Measurements from ENCODE around the gene ST6GAL1.
"Not testable (repeated sequence)": the region's sequence is repeated elsewhere in the genome, so short reads cannot be mapped to it uniquely, and the experiment has no call there.

ST6GAL1 gene

DNA sequence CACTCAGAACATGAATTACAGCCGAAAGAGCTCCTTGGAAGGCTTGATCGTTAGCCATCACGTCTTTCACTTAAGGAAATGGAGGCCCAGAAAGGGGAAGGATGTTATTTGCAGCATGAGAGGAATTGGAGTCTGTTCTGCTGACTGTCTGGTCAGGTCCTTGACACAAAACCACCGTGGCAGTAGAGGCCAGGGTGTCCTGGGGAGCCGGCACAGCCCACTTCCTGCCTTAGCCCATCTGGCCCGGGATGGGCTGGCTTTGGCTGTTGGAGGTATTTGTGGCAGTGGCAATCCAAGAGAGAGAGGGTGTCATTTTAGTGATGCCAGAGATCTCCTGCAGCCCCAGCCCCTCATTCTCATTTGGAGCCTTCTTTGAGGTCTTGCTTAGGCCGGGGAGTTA is 37.4 kb downstream of the ST6GAL1 start:
- TF ChIP-seq, protein P1, sequence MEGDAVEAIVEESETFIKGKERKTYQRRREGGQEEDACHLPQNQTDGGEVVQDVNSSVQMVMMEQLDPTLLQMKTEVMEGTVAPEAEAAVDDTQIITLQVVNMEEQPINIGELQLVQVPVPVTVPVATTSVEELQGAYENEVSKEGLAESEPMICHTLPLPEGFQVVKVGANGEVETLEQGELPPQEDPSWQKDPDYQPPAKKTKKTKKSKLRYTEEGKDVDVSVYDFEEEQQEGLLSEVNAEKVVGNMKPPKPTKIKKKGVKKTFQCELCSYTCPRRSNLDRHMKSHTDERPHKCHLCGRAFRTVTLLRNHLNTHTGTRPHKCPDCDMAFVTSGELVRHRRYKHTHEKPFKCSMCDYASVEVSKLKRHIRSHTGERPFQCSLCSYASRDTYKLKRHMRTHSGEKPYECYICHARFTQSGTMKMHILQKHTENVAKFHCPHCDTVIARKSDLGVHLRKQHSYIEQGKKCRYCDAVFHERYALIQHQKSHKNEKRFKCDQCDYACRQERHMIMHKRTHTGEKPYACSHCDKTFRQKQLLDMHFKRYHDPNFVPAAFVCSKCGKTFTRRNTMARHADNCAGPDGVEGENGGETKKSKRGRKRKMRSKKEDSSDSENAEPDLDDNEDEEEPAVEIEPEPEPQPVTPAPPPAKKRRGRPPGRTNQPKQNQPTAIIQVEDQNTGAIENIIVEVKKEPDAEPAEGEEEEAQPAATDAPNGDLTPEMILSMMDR (IDR thresholded peaks at IDR 0.05; ENCODE audit: unreplicated experiment in 3 of 3), result no peak
- Mint-ChIP-seq H3K4me1 (peaks cover 23% of the 10 kb centered on the region), H3K4me3 (no peak overlapping the region), H3K9me3 (no peaks in the 10 kb centered on the region), H3K36me3 (ENCODE audit: low read depth) (peaks cover 57% of the 10 kb centered on the region), H3K27ac (no peak overlapping the region), H3K27me3 (ENCODE audit: low read depth) (no peaks in the 10 kb centered on the region)

DNA sequence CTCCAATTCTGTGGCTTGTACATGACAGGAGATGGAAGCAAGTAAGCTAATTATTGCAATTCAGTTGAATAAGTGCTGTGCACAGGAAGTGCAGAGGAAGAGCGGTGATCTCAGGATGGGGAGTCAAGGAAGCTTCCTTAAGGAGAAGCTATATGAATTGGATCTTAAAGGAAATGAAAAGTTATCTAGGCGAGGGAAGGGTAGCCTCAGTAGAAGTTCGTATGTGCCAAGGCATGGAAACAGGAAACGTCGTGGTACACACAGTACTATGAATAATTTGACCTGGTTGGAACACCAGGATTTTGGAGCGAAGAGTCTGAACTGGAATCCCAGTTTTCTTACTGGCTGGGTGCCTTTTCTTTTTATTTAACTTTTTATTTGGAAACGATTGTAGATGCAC is 39.3 kb downstream of the ST6GAL1 start:
- peaks cover 3% of the 10 kb centered on the region for H3K27me3 Mint-ChIP-seq (ENCODE audit: low read depth)
- H3K36me3 Mint-ChIP-seq (ENCODE audit: low read depth), result peaks cover 67% of the 10 kb centered on the region
- peaks cover 34% of the 10 kb centered on the region for H3K4me1 Mint-ChIP-seq
- no peak overlapping the region for H3K4me3 Mint-ChIP-seq
- H3K27ac Mint-ChIP-seq, result no peak overlapping the region
- TF ChIP-seq, protein P1 (IDR thresholded peaks at IDR 0.05; ENCODE audit: unreplicated experiment in 3 of 3), result no peak
- no peaks in the 10 kb centered on the region for H3K9me3 Mint-ChIP-seq

DNA sequence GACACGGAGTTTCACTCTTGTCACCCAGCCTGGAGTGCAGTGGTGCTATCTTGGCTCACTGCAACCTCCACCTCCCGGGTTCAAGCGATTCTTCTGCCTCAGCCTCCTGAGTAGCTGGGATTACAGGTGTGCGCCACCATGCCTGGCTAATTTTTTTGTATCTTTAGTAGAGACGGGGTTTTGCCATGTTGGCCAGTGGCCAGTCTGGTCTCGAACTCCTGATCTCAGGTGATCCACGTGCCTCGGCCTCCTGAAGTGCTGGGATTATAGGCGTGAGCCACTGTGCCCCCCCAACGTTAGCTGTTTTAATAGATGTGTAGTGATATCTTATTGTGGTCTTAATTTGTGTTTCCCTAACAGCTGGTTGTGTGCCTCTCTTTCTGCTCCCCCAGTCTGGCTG is 40.8 kb downstream of the ST6GAL1 start:
- not testable (repeated sequence) for H3K4me3 Mint-ChIP-seq; H3K9me3 Mint-ChIP-seq; H3K27me3 Mint-ChIP-seq (ENCODE audit: low read depth)
- H3K27ac Mint-ChIP-seq, result peak overlapping the region in 1 of 3 experiments; percentile 56
- H3K4me1 Mint-ChIP-seq, result peaks cover 39% of the 10 kb centered on the region
- peaks cover 78% of the 10 kb centered on the region for H3K36me3 Mint-ChIP-seq (ENCODE audit: low read depth)

DNA sequence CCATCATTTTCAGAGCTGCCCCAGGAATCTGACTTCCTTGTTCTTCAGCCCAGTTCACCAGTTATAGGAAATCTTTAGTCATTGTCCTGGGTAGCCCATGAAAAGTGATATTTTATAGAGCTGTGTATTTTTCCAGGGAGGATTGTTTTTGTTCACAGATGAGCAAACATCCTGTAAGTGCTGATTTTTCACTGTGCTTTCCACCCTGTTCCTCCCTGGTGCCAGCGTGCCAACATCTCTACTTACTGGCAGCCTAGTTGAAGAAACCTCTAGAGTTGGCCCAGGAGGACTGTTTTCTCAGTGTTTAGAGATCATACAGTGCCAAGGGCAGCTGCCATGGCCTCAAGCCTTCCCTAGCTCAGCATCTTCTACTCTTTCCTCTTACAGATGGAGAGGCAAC is 41.3 kb downstream of the ST6GAL1 start:
- Mint-ChIP-seq H3K27ac (peak overlapping the region; percentile 9 to 56 (median 19)), H3K36me3 (ENCODE audit: low read depth) (peaks cover 77% of the 10 kb centered on the region), H3K27me3 (ENCODE audit: low read depth) (peaks cover 3% of the 10 kb centered on the region), H3K9me3 (no peaks in the 10 kb centered on the region), H3K4me1 (peaks cover 36% of the 10 kb centered on the region), H3K4me3 (no peak overlapping the region)
- TF ChIP-seq, protein P1 (IDR thresholded peaks at IDR 0.05; ENCODE audit: unreplicated experiment in 3 of 3), result no peak

DNA sequence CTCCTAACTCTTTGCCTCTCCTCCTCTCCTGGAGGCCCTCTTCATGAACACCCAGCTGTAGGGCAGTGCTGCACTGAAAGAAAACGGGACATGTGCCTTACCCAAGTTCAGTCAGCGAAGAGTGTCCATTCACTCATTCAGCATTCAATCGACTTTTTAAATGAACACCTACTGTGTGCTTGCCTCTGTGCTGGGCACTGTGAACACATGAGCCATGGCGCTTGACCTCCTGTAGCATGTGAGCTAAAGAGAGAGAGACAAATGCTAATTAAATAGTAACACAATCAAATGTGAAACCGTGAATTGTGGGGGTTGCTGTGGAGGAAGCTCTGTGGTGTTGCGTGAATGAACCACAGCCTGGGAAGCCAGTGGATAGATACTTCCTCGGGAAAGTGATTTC is 43.4 kb downstream of the ST6GAL1 start:
- Mint-ChIP-seq H3K27me3 (ENCODE audit: low read depth) (peaks cover 3% of the 10 kb centered on the region), H3K4me1 (peaks cover 46% of the 10 kb centered on the region), H3K36me3 (ENCODE audit: low read depth) (peaks cover 68% of the 10 kb centered on the region), H3K4me3 (no peak overlapping the region), H3K9me3 (no peaks in the 10 kb centered on the region), H3K27ac (peak overlapping the region in 1 of 3 experiments; percentile 11)
- TF ChIP-seq, protein P1 (IDR thresholded peaks at IDR 0.05; ENCODE audit: unreplicated experiment in 3 of 3), result no peak

DNA sequence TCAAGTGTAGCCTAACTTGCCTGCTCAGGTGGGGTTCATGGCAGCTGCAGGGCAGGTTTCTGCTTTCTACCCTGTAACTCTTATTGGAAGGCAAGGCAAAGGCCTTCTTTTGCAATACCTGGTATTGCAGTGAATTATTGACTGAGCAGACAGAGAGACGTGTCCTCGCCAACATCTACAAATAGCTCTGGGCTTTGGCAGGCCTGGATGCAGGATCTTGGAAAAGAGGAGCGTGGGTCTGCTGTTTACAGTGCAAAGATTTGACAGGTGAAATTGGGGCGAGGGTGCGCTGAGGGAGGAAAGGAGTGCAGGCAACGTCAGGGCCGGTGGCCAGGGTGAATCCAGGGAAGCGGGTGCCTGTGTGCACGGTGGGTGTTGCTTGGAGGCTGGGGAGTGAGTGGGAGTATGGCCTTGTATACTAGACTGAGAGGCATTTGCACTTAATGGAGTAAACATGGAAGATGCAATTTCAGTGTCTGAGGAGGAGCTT is 44.5 kb downstream of the ST6GAL1 start:
- TF ChIP-seq, protein P1 (IDR thresholded peaks at IDR 0.05; ENCODE audit: unreplicated experiment in 3 of 3), result no peak
- Mint-ChIP-seq H3K4me1 (peaks cover 45% of the 10 kb centered on the region), H3K9me3 (no peaks in the 10 kb centered on the region), H3K27ac (peak overlapping the region; percentile 60 to 95 (median 84)), H3K4me3 (peak overlapping the region in 2 of 3 experiments; percentile 13 to 29), H3K36me3 (ENCODE audit: low read depth) (peaks cover 64% of the 10 kb centered on the region), H3K27me3 (ENCODE audit: low read depth) (peaks cover 3% of the 10 kb centered on the region)

All from nephron (organoid).